Hippocampal formation (tissue), 2 donors: ENCODE data around the gene SH3RF1.
"Not testable (repeated sequence)": the region's sequence is repeated elsewhere in the genome, so short reads cannot be mapped to it uniquely, and the experiment has no call there.

ENCODE experiments used
- DNase-seq, 2 donors: peaks; one replicate each; lab custom pipeline; 2025; lab: John Stamatoyannopoulos, UW

The SH3RF1 gene

GRCh38 chr4:169225812-169226211, 44.9 kb downstream of the SH3RF1 start:
- no peak for DNase-seq

- no peak for DNase-seq
Observed at GRCh38 chr4:169225058-169225751, 45.6 kb downstream of the SH3RF1 start.

- no peak for DNase-seq
Observed at GRCh38 chr4:169222761-169223160, 48.0 kb downstream of the SH3RF1 start.

DNA sequence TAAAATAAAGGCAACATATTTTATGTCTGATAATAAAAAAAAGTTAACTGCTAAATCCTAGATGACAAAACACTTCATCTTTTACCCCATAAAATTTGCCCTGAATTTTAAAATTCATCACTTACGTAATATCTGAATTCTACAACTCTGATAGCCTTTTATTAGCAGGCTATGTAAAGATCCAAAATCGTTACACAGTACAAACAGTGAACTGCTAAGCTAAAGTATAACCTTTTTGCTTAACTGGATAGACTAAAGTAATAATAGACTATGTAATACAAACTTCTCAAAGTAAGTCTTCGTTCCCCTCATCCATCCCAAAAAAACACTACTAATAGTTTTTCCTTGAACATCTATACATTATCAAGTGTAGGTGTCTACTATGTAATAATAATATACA, 49.1 kb downstream of the SH3RF1 start:
- no peak for DNase-seq

- DNase-seq = no peak
Observed at GRCh38 chr4:169220854-169221411, 49.8 kb downstream of the SH3RF1 start.

DNA sequence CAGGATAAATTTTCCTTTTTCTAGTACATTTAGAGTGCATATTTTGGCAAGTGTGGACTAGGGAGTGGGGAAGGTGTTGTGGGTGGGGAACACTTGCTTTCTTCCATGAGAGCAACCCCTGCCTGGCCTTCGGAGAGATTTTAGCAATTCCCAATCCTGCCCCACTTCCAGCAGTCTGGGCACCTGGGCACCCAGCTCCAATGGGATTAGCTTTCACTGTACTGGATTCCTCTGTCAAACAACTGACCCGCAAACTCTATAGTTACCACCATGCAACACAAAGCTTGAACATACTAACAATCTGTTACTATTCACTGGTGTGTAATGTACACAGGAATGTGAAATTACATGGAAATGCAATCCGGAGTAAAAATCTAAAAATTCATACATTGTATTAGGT, 50.3 kb downstream of the SH3RF1 start:
- no peak for DNase-seq

GRCh38 chr4:169219440-169219839, 51.3 kb downstream of the SH3RF1 start:
- no peak for DNase-seq

DNA sequence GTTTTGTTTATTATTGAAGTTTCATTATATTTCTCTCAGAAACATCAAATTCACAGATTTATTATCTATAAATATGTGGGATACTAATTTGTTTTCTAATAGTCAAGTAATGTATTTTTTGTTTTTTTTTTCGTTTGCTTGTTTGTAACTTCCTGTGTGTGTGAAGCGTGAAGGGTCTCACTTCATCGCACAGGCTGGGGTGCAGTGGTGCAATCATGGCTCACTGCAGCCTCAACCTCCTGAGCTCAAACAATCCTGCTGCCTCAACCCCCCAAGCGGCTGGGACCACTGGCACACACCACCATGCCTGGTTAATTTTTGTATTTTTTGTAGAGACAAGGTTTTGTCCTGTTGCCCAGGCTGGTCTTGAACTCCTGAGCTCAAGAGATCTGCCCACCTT, 55.1 kb downstream of the SH3RF1 start:
- DNase-seq = no peak

GRCh38 chr4:169212981-169213380, 57.8 kb downstream of the SH3RF1 start:
- no peak for DNase-seq

GRCh38 chr4:169210504-169211118, 60.1 kb downstream of the SH3RF1 start:
- no peak for DNase-seq

DNA sequence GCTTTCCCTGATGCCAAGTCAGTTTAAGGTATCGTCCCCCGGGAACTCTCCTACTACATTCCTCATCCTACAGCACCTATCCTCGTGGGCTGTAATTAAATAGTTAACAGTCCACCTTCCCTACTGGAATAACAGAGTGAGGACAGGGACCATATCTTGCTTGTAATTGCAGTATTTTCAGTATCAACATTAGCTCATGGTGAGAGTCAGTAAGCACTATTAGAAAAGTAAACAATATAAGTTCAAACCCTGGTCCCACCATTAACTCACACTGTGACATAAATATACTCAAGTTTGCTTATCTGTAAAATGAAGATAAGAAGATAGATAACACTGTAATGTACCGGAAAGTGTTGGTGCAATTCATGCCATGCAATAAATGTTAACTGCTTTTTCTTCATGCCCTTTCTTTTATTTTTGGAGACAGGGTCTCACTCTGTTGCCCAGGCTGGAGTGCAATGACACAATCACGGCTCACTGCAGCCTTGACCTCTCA, 61.3 kb downstream of the SH3RF1 start:
- DNase-seq = no peak

DNA sequence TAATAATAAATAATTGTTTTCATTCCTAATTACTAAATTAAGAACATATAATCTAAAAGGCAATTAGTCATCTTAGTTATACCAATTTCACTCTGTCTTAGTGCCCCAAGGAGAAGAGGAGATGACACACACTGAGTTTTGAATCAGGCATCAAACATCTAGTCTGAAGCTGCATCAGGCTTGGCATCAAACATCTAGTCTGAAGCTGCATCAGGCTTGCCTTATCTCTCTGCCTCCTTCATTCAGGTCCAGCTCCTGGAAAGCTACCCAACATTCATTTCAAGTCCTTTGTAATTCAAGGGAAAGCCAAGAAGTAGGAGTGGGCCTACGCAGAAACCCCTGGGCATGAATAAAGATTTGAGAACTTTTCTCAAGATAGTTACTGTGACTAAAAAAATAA, 62.2 kb downstream of the SH3RF1 start:
- no peak for DNase-seq

DNA sequence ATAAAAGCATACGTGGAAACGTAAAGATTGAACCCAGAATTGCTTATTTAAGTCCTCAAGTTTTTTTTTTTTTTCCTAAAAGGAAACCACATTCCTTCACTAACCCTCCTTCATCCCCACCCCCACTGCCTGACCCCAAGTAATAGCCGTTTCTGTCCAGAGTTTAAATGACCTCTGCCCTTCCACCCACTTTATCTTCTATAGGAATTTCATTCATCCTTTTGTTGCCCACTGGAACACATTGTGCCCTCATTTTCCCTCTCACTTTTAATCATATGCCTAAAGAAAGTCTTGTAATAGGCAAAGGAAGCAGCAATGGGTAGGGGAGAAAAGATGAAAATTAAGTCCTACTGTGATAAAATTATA, 62.7 kb downstream of the SH3RF1 start:
- no peak for DNase-seq

DNA sequence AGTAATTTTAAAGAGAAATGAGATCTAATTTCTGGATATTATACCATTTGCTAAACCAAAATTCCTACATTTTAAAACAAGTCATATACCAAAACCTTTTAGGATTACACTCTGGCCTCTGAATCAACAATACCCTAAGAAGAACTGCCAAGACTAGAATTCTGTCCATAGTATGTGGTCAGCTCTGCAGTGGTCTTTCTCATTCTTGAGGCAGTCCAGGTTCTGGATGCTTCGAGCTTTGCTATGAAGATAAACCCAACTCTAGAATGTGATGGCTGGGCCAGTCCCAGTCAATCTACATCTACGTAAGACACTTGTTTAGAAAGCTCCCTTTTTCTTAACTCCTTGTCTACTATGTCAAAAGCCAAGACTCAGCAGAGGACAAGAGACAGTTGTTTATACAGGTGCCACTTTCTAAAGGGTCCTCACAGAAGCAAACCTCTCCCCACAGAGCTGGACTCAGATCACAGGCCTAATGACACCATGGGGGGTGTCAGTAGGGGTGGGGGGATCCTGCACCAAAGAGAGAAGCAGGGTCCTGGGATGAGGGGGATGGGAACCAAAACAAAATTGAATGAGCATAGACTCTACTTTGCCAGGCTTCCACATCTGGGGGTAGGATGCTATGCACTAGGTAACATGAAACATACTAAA, 63.2 kb downstream of the SH3RF1 start:
- DNase-seq = no peak

DNA sequence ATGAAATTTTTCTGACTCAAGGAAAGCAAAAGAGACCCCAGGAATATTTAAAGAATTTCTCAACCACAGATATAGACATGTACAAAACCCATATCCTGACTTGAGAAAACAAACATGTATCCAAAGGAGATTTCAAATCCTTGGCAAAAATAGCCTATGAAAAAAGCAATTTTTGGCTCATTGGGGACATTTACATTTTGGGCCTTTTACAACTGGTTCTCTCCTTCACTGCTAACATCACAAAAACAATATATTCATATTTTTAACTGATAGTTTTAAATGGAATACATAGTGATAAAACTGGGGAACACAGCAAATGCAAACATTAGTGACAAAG, 65.0 kb downstream of the SH3RF1 start:
- no peak for DNase-seq

DNA sequence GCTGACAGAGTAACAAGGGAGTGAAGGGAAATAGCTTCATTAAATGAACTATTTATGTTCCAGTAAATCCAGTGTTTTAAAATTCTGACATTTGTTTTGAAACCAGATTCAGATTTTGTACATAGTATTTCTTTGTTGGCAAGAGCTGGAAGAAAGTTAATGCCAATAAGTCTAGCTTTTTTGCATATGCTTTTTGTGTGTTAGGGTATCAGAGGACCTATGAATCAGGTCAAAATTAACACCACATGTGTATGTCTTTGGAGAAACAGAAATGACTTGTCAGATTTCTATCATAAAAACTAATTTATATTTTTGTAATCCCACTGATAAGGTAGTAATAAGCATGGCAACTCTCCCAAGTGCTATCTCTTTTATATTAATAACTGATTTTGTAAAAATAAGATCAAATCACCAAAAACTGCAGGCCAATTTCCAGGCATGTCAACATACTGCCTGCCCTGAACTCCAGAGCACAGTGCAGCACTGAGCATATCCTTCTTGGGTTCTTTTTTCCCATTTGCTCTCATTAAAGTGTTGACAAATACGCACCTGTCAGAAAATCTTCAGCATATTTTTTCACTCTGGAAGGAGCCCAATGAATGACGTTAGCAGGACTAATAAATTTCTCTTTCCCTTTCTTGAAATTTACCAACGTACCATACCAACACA, 65.5 kb downstream of the SH3RF1 start:
- DNase-seq = no peak

- no peak for DNase-seq
Observed at GRCh38 chr4:169203891-169204290, 66.9 kb downstream of the SH3RF1 start.

- DNase-seq = not testable (repeated sequence)
Observed at GRCh38 chr4:169203278-169203677, 67.5 kb downstream of the SH3RF1 start.

- DNase-seq = no peak
Observed at GRCh38 chr4:169202878-169203277, 67.9 kb downstream of the SH3RF1 start.

- DNase-seq = no peak
Observed at GRCh38 chr4:169202145-169202699, 68.5 kb downstream of the SH3RF1 start.

DNA sequence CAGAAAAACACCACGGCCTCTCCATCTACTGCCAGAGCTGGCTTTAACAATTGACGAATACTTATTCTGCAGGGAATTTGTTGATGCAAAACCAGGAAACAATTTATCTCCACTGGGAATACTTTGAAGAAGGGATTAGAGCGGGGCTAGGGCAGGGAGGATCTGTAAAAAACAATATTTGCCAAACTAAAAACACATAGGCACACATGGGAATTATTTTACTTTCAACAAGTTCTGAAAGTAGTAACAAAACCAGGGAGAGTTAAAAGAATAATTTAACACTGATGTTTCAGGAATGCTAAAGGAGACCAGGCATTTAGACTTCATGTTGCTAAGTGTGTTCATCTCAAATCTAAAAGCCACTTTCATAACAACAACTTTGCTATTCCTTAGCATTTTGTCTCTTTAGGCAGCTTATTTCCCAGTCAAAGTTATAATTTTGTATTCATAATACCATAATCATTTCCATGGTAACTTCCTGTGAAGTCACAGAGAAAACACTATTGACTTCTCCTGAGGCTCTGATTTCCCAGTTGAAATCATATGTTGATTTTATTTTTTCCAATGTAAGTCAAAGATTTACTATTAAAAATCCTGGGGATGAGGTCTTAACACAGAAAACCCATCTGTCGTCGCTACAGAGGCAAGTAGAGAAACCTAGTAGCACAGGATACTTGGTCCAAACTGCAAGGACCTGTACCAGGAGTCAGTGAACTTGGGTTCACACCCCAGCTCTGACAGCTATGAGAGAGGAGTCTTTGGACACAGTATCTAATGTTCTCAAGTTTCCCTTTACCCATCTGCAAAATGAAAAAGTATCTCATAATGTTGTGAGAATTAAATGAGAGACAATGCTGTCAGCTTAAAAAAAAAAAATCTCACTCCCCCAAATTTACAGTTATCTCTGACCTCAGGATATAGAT, 69.3 kb downstream of the SH3RF1 start:
- DNase-seq = no peak
